Activated CD4-positive, alpha-beta T cell treated with anti-CD3 and anti-CD28 coated beads, Interleukin-2, amount 50 U/mL, for 48 hours (primary cell): Measurements from ENCODE around the gene ZBTB44.
"Not testable (repeated sequence)": the region's sequence is repeated elsewhere in the genome, so short reads cannot be mapped to it uniquely, and the experiment has no call there.

Source experiments
- DNase-seq, 2 experiments: peaks; one replicate each; pipeline ENCODE4 v3.0.0-alpha.2; 2020

Gene ZBTB44

GRCh38 chr11:130194241-130195023, 120.3 kb downstream of the ZBTB44 start:
- DNase-seq = no peak

- DNase-seq = not testable (repeated sequence)
These were observed 121.2 kb downstream of the ZBTB44 start for GRCh38 chr11:130193551-130193950.

- DNase-seq = no peak
These were observed 121.9 kb downstream of the ZBTB44 start for GRCh38 chr11:130192845-130193267.

- no peak for DNase-seq
These were observed 122.8 kb downstream of the ZBTB44 start for GRCh38 chr11:130191896-130192295.

- no peak for DNase-seq
These were observed 124.3 kb downstream of the ZBTB44 start for GRCh38 chr11:130190371-130190881.

GRCh38 chr11:130189492-130190210, 125.1 kb downstream of the ZBTB44 start:
- DNase-seq = no peak

GRCh38 chr11:130188585-130189347, 126.0 kb downstream of the ZBTB44 start:
- no peak for DNase-seq

- DNase-seq = no peak
These were observed 126.7 kb downstream of the ZBTB44 start for GRCh38 chr11:130188047-130188446.

GRCh38 chr11:130187096-130187495, 127.6 kb downstream of the ZBTB44 start:
- DNase-seq = no peak

- DNase-seq = no peak
These were observed 130.7 kb downstream of the ZBTB44 start for GRCh38 chr11:130183878-130184610.

GRCh38 chr11:130181295-130182272, 133.1 kb downstream of the ZBTB44 start:
- no peak for DNase-seq

GRCh38 chr11:130180896-130181294, 133.8 kb downstream of the ZBTB44 start:
- DNase-seq = no peak

GRCh38 chr11:130180491-130180890, 134.2 kb downstream of the ZBTB44 start:
- no peak for DNase-seq

GRCh38 chr11:130179396-130180306, 135.1 kb downstream of the ZBTB44 start:
- no peak for DNase-seq

- DNase-seq = no peak
These were observed 136.0 kb downstream of the ZBTB44 start for GRCh38 chr11:130178441-130179339.

GRCh38 chr11:130177782-130178181, 136.9 kb downstream of the ZBTB44 start:
- DNase-seq = no peak
